SK-N-SH (cell line): Measurements from ENCODE around the gene DDX39B. TPM values are rescaled to one million over a fixed set of nuclear protein-coding genes. Genes with fewer than 3 reads are reported as not detected.

Source experiments
- CTCF ChIA-PET: fragments of 300-600, 350-600 bp; formaldehyde crosslinking; extraction: SDS; loops from one replicate; lab custom pipeline; 2021; lab: Yijun Ruan, JAX
- POLR2A ChIA-PET: fragments of 350-600 bp; sonication (Branson Sonifier 250); formaldehyde crosslinking; extraction: SDS; loops from one replicate; lab custom pipeline; 2020; ENCODE audit warnings: antibody characterized with exemption, inconsistent platforms; lab: Yijun Ruan, JAX
- DNase-seq: peaks from one replicate; pipeline ENCODE4 v3.0.0; 2012
- H2AFZ ChIP-seq: fragments of 200-600 bp; sonication (generic); 2 replicates; pipeline ENCODE4 v1.8.1; 2016; ENCODE audit warnings: antibody characterized with exemption, mild to moderate bottlenecking, low read depth
- H3F3A ChIP-seq: fragments of 200-600 bp; sonication (generic); replicated peaks from 2 replicates; pipeline ENCODE3; 2016; ENCODE audit warnings: antibody characterized with exemption, mild to moderate bottlenecking; ENCODE audit not compliant: insufficient read depth
- H3K27ac ChIP-seq, 2 experiments: fragments of 200-500 bp in 1 of 2; fragments of 200-600 bp in 1 of 2; sonication (Bioruptor generic) in 1 of 2; sonication (generic), shearing (Covaris generic) in 1 of 2; 2 replicates each; pipeline versions ENCODE4 v1.5.1 to v1.6.1; 2014 to 2016; ENCODE audit warnings: low read depth in 2 of 2, inconsistent platforms in 1 of 2, low read length in 1 of 2, mild to moderate bottlenecking in 1 of 2, mixed read lengths in 1 of 2
- H3K27me3 ChIP-seq: fragments of 200-600 bp; sonication (generic), shearing (Covaris generic); 2 replicates; pipeline ENCODE4 v1.6.1; 2016; ENCODE audit warnings: mixed run types; ENCODE audit not compliant: insufficient read depth
- H3K36me3 ChIP-seq, 2 experiments: fragments of 200-500 bp in 1 of 2; fragments of 200-600 bp in 1 of 2; sonication (Bioruptor generic) in 1 of 2; sonication (generic) in 1 of 2; replicated peaks in 1 of 2; 2 replicates each; pipeline versions ENCODE3 to v1.5.1; 2014 to 2016; ENCODE audit warnings: low read length in 1 of 2, mild to moderate bottlenecking in 1 of 2; ENCODE audit not compliant: insufficient read depth in 2 of 2, control insufficient read depth in 1 of 2
- H3K4me1 ChIP-seq, 2 experiments: fragments of 200-500 bp in 1 of 2; fragments of 200-600 bp in 1 of 2; sonication (Bioruptor generic) in 1 of 2; sonication (generic), shearing (Covaris generic) in 1 of 2; 2 replicates each; pipeline versions ENCODE4 v1.5.1 to v1.6.1; 2014 to 2016; ENCODE audit warnings: low read depth in 1 of 2, low read length in 1 of 2, mixed run types in 1 of 2; ENCODE audit not compliant: insufficient read depth in 2 of 2, control insufficient read depth in 1 of 2
- H3K4me2 ChIP-seq: fragments of 200-600 bp; sonication (generic), shearing (Covaris generic); 2 replicates; pipeline ENCODE4 v1.6.1; 2017; ENCODE audit warnings: mixed run types
- H3K4me3 ChIP-seq, 2 experiments: fragments of 200-500 bp in 1 of 2; fragments of 200-600 bp in 1 of 2; sonication (Bioruptor generic) in 1 of 2; sonication (generic), shearing (Covaris generic) in 1 of 2; 2 replicates each; pipeline versions ENCODE4 v1.5.1 to v1.8.1; 2014 to 2016; ENCODE audit warnings: low read depth in 2 of 2, inconsistent platforms in 1 of 2, low read length in 1 of 2, mild to moderate bottlenecking in 1 of 2, mixed read lengths in 1 of 2, moderate library complexity in 1 of 2
- H3K79me2 ChIP-seq: fragments of 200-600 bp; sonication (generic); 2 replicates; pipeline ENCODE4 v1.8.1; 2017; ENCODE audit warnings: mild to moderate bottlenecking; ENCODE audit not compliant: insufficient read depth
- H3K9ac ChIP-seq: fragments of 200-600 bp; sonication (generic); 2 replicates; pipeline ENCODE4 v1.6.1; 2017; ENCODE audit warnings: mixed run types
- H3K9me2 ChIP-seq: fragments of 200-600 bp; sonication (generic); 2 replicates; pipeline ENCODE4 v1.6.1; 2017; ENCODE audit warnings: mixed run types
- H3K9me3 ChIP-seq: fragments of 200-600 bp; sonication (generic); 2 replicates; pipeline ENCODE4 v1.6.1; 2017; ENCODE audit warnings: mixed run types, mild to moderate bottlenecking, moderate library complexity
- H4K20me1 ChIP-seq: fragments of 200-600 bp; sonication (generic); 2 replicates; pipeline ENCODE4 v1.6.1; 2017; ENCODE audit warnings: mild to moderate bottlenecking, mixed run types; ENCODE audit not compliant: insufficient read depth
- EP300 ChIP-seq, 2 experiments: IDR thresholded peaks; 2 replicates each; pipeline versions ENCODE4 v1.4.0 to v1.6.1; 2012; ENCODE audit warnings: borderline replicate concordance in 1 of 2, low read depth in 1 of 2, low read length in 1 of 2
- FOSL2 ChIP-seq: IDR thresholded peaks from 2 replicates; pipeline ENCODE4 v1.4.0; 2012; ENCODE audit warnings: low read depth, mild to moderate bottlenecking, moderate library complexity, borderline replicate concordance
- FOXJ3 ChIP-seq: sonication (generic); formaldehyde crosslinking; IDR thresholded peaks from 2 replicates; pipeline ENCODE4 v1.5.1; 2020; ENCODE audit warnings: mild to moderate bottlenecking, missing genetic modification reagents
- GABPA ChIP-seq: IDR thresholded peaks from 2 replicates; pipeline ENCODE4 v1.4.0; 2012; ENCODE audit warnings: low read depth, mild to moderate bottlenecking
- MEF2A ChIP-seq: IDR thresholded peaks from 2 replicates; pipeline ENCODE4 v1.4.0; 2012; ENCODE audit warnings: low read depth, borderline replicate concordance
- MXI1 ChIP-seq: IDR thresholded peaks from 2 replicates; pipeline ENCODE4 v1.6.1; 2012; ENCODE audit warnings: mild to moderate bottlenecking, low read depth, low read length, improper control_type of control experiment
- NRF1 ChIP-seq: IDR thresholded peaks from 2 replicates; pipeline ENCODE4 v1.6.1; 2012; ENCODE audit warnings: low read depth, mild to moderate bottlenecking, low read length
- REST ChIP-seq: IDR thresholded peaks from 2 replicates; pipeline ENCODE4 v1.6.1; 2012; ENCODE audit warnings: mild to moderate bottlenecking, low read depth, low read length, moderate library complexity
- RXRA ChIP-seq: IDR thresholded peaks from 2 replicates; pipeline ENCODE4 v1.4.0; 2012; ENCODE audit warnings: low read depth, mild to moderate bottlenecking, borderline replicate concordance
- TAF1 ChIP-seq: IDR thresholded peaks from 2 replicates; pipeline ENCODE4 v1.6.1; 2012; ENCODE audit warnings: low read depth, mild to moderate bottlenecking, low read length, moderate library complexity, borderline replicate concordance
- TCF12 ChIP-seq: IDR thresholded peaks from 2 replicates; pipeline ENCODE4 v1.4.0; 2012
- ZBTB33 ChIP-seq: IDR thresholded peaks from 2 replicates; pipeline ENCODE4 v1.4.0; 2012; ENCODE audit warnings: low read depth, borderline replicate concordance
- WGBS: methylation state at CpG from one replicate; pipeline ENCODE4 v1.1.6; 2017; ENCODE audit warnings: low lambda C conversion rate; 5-methylcytosine and 5-hydroxymethylcytosine counted together
- polyA plus RNA-seq, 3 experiments: library from polyadenylated mRNA; depleted of rRNA; stranded (reverse); fragments of >200 nt; gene quantifications; 2 replicates each; pipeline ENCODE4 v1.2.3, GENCODE V29; 2012

DDX39B gene
- polyA plus RNA-seq, 1 of the 3 experiments (the other 2 are of a cell fraction): 502 TPM

- no peak overlapping the region for H3K4me2 ChIP-seq
- no peak for DNase-seq
- POLR2A ChIA-PET: interaction anchor here (1.4 kb wide), 1 partner anchor 11 kb away, joined by 12 read pairs; the partner anchor contains the start of gene DDX39B
- TF ChIP-seq MXI1 (no peak), ZBTB33 (no peak), RXRA (no peak), TAF1 (no peak), EP300 (IDR thresholded peaks at IDR 0.05; ENCODE audit: borderline replicate concordance in 1 of 2, low read depth in 1 of 2, low read length in 1 of 2) (no peak), REST (no peak), NRF1 (no peak), FOSL2 (no peak), GABPA (no peak), MEF2A (no peak), TCF12 (no peak), FOXJ3 (CRISPR knock-in tag) (no peak)
- TF ChIP-seq, all 33 proteins: peak for 0
- Histone ChIP-seq H3K79me2 (peaks cover 15% of the 10 kb centered on the region; the same call in 1 of the 2 replicates), H3K27ac (no peak overlapping the region), H3K36me3 (peaks cover 52 to 61% of the 10 kb centered on the region in 2 experiments), H3F3A (peaks cover 28% of the 10 kb centered on the region), H3K9me3 (no peaks in the 10 kb centered on the region), H3K9ac (no peak overlapping the region), H2AFZ (no peak overlapping the region), H4K20me1 (peaks cover 43% of the 10 kb centered on the region), H3K9me2 (no peaks in the 10 kb centered on the region), H3K4me3 (no peak overlapping the region), H3K4me1 (peaks cover 0 to 11% of the 10 kb centered on the region in 2 experiments; a peak in 2 of 4 replicates), H3K27me3 (no peaks in the 10 kb centered on the region)
- CTCF ChIA-PET: interaction anchor here (3.0 kb wide), 1 partner anchor 67 kb away, joined by 12 read pairs; no protein-coding TSS in a partner anchor
- 84% methylated on average over 5 of the region's 6 CpGs for WGBS
These were observed 11.1 kb downstream of the DDX39B start for GRCh38 chr6:31530659-31531058.
